ENCODE results near the gene RUNDC3A. TPM values are rescaled to one million over a fixed set of nuclear protein-coding genes. Genes with fewer than 3 reads are reported as not detected.

RUNDC3A gene
- polyA plus RNA-seq, 1 donor (not counting 4 experiments of a cell fraction or from before 2014, with no cell fraction given), result 1.6 TPM

DNA sequence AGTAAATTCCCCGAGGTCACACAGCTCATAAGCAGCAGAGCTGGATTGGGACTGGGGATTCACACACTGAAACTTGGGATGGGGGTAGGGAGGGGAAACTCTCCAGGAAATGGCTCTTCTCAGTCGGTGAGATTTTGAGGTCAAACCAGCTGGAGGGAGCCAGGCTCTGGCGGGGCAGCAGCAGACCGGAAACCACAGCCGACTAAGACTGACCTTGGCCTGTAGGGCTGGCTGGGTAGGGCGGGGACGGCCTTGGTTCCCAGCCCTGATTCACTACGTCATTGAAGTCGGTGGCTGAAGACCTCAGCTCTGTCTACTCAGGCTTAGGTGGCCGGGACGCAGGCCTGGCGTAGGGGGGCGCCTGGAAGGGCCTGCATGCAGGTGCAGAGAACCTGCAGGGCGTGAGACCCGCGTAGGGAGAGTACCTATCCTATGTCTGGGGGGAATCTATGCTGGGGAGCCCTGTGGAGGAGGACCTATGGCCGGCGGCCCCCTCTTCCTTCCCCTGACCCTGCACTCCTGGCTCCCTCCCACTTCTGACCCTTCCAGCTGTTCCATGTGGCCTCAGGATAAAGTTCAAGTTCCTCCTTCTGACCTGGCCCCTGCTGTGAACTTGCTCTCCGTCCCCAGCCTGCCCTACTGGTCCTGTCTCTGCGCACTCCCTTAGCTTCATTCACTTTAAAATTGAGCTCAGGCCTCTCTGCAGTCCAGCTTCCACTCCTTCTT, 28.6 kb upstream of the RUNDC3A start:
- Histone ChIP-seq H3K36me3 (ENCODE audit: control insufficient read depth in 2 of 2, extremely low read depth in 1 of 2, insufficient read depth in 2 of 2, low read length in 2 of 2) (no peaks in the 10 kb centered on the region), H3K9me1 (ENCODE audit: control insufficient read depth, extremely low read depth, insufficient read depth, low read length) (no peaks in the 10 kb centered on the region), H3K4me1 (ENCODE audit: control insufficient read depth, extremely low read depth, insufficient read depth, low read length) (no peaks in the 10 kb centered on the region), H2AFZ (ENCODE audit: control insufficient read depth, low read length) (no peak overlapping the region), H3K4me3 (ENCODE audit: control insufficient read depth in 2 of 3, extremely low read depth in 1 of 3, insufficient read depth in 2 of 3, low read depth in 1 of 3, low read length in 3 of 3) (no peak overlapping the region), H3K27ac (ENCODE audit: control insufficient read depth, insufficient read depth, low read length) (no peak overlapping the region), H3K79me2 (ENCODE audit: control insufficient read depth, insufficient read depth, low read length) (no peaks in the 10 kb centered on the region), H3K27me3 (ENCODE audit: control insufficient read depth, extremely low read depth, insufficient read depth, low read length) (no peaks in the 10 kb centered on the region), H3K9ac (ENCODE audit: control insufficient read depth, extremely low read depth, insufficient read depth, low read length) (no peak overlapping the region), H3K9me3 (ENCODE audit: control insufficient read depth, low read depth, low read length) (no peaks in the 10 kb centered on the region), H4K20me1 (ENCODE audit: control insufficient read depth, extremely low read depth, insufficient read depth, low read length) (no peaks in the 10 kb centered on the region), H3K4me2 (ENCODE audit: control insufficient read depth, extremely low read depth, insufficient read depth, low read depth, low read length) (no peak overlapping the region)
- no peak for TF ChIP-seq EZH2 (IDR thresholded peaks at IDR 0.05; ENCODE audit: low read length)
- no peak for TF ChIP-seq CTCF (optimal IDR thresholded peaks at IDR 0.05 in 1 of 3, IDR thresholded peaks at IDR 0.05 in 1 of 3, conservative IDR thresholded peaks at IDR 0.05 in 1 of 3; ENCODE audit: extremely low read depth in 1 of 3, insufficient read depth in 2 of 3, low read length in 3 of 3)
- no peak for DNase-seq (ENCODE audit: low read depth, low spot score)
- dilution Hi-C loops (cut with MboI; ENCODE audit: extremely low pct_ligation_motif_present, low sequenced_read_pairs), result no loop called here
- no peak for FAIRE-seq

GRCh38 chr17:44280392-44280937, 27.9 kb upstream of the RUNDC3A start:
- dilution Hi-C loops (cut with MboI; ENCODE audit: extremely low pct_ligation_motif_present, low sequenced_read_pairs), result no loop called here
- no peaks in the 10 kb centered on the region for H3K79me2 ChIP-seq (ENCODE audit: control insufficient read depth, insufficient read depth, low read length)
- H3K4me3 ChIP-seq (ENCODE audit: control insufficient read depth in 2 of 3, extremely low read depth in 1 of 3, insufficient read depth in 2 of 3, low read depth in 1 of 3, low read length in 3 of 3), result no peak overlapping the region
- FAIRE-seq (no peak), DNase-seq (ENCODE audit: low read depth, low spot score) (no peak)
- no peak overlapping the region for H3K4me2 ChIP-seq (ENCODE audit: control insufficient read depth, extremely low read depth, insufficient read depth, low read depth, low read length)
- H4K20me1 ChIP-seq (ENCODE audit: control insufficient read depth, extremely low read depth, insufficient read depth, low read length), result no peaks in the 10 kb centered on the region
- H3K27me3 ChIP-seq (ENCODE audit: control insufficient read depth, extremely low read depth, insufficient read depth, low read length), result no peaks in the 10 kb centered on the region
- no peak overlapping the region for H3K9ac ChIP-seq (ENCODE audit: control insufficient read depth, extremely low read depth, insufficient read depth, low read length)
- H3K27ac ChIP-seq (ENCODE audit: control insufficient read depth, insufficient read depth, low read length), result no peak overlapping the region
- no peaks in the 10 kb centered on the region for H3K36me3 ChIP-seq (ENCODE audit: control insufficient read depth in 2 of 2, extremely low read depth in 1 of 2, insufficient read depth in 2 of 2, low read length in 2 of 2)
- no peaks in the 10 kb centered on the region for H3K4me1 ChIP-seq (ENCODE audit: control insufficient read depth, extremely low read depth, insufficient read depth, low read length)
- no peaks in the 10 kb centered on the region for H3K9me1 ChIP-seq (ENCODE audit: control insufficient read depth, extremely low read depth, insufficient read depth, low read length)
- no peak overlapping the region for H2AFZ ChIP-seq (ENCODE audit: control insufficient read depth, low read length)
- no peaks in the 10 kb centered on the region for H3K9me3 ChIP-seq (ENCODE audit: control insufficient read depth, low read depth, low read length)
- no peak for TF ChIP-seq EZH2 (IDR thresholded peaks at IDR 0.05; ENCODE audit: low read length)
- no peak for TF ChIP-seq CTCF (optimal IDR thresholded peaks at IDR 0.05 in 1 of 3, IDR thresholded peaks at IDR 0.05 in 1 of 3, conservative IDR thresholded peaks at IDR 0.05 in 1 of 3; ENCODE audit: extremely low read depth in 1 of 3, insufficient read depth in 2 of 3, low read length in 3 of 3)
